GM12872 (cell line): ENCODE results near the gene WLS.

Experiments
- CTCF ChIP-seq: IDR thresholded peaks from 3 replicates; pipeline ENCODE4 v1.5.1; 2011; ENCODE audit warnings: low read depth, mild to moderate bottlenecking, low read length, moderate library complexity; ENCODE audit not compliant: insufficient read depth

WLS gene

GRCh38 chr1:68270951-68271350 is 38.6 kb upstream of the WLS start:
- TF ChIP-seq CTCF: no peak

- TF ChIP-seq CTCF: no peak
Observed at GRCh38 chr1:68269637-68270430, 37.5 kb upstream of the WLS start.

GRCh38 chr1:68268896-68269483 is 36.7 kb upstream of the WLS start:
- TF ChIP-seq CTCF: no peak

GRCh38 chr1:68255301-68255700 is 23.0 kb upstream of the WLS start:
- no peak for TF ChIP-seq CTCF

- TF ChIP-seq CTCF: no peak
Observed at GRCh38 chr1:68254667-68255226, 22.4 kb upstream of the WLS start.

- TF ChIP-seq CTCF: no peak
Observed at GRCh38 chr1:68237040-68237439, 4.7 kb upstream of the WLS start.

GRCh38 chr1:68234094-68234493 is 1.8 kb upstream of the WLS start:
- no peak for TF ChIP-seq CTCF
